B cell (primary cell): ENCODE measurements around the gene ABHD17C. TPM values are rescaled to one million over a fixed set of nuclear protein-coding genes. Genes with fewer than 3 reads are reported as not detected.

Experiments used
- ATAC-seq: fragments of 200-7000 bp; cut with Tn5 transposase; one replicate; pipeline ENCODE4 v1.10.0; 2021; ENCODE audit warnings: low read depth, mild to moderate bottlenecking, moderate number of reproducible peaks, moderate library complexity
- CTCF ChIA-PET: fragments of 350-600 bp; sonication (Branson Sonifier 250); formaldehyde crosslinking; loops from one replicate; lab custom pipeline; 2021; ENCODE audit warnings: antibody characterized with exemption, inconsistent platforms; lab: Charles Lee
- POLR2A ChIA-PET: fragments of 350-600 bp; sonication (Branson Sonifier 250); formaldehyde crosslinking; loops from one replicate; lab custom pipeline; 2021; ENCODE audit warnings: antibody characterized with exemption; lab: Charles Lee
- DNase-seq: peaks from one replicate; pipeline ENCODE4 v3.0.0; 2013
- H2AFZ ChIP-seq: 2 replicates; pipeline ENCODE4 v1.6.1; 2012; ENCODE audit warnings: mild to moderate bottlenecking, low read depth, low read length; ENCODE audit not compliant: insufficient read depth, poor library complexity, severe bottlenecking
- H3K27ac ChIP-seq, 2 donors: 1 replicate in 1 of 2; 2 replicates in 1 of 2; pipeline ENCODE4 v1.5.1; 2012 to 2013; ENCODE audit warnings: low read length in 2 of 2, mild to moderate bottlenecking in 2 of 2, moderate library complexity in 1 of 2
- H3K27me3 ChIP-seq, 4 experiments: fragments of 200-600 bp in 1 of 4; sonication (generic) in 1 of 4; replicated peaks in 1 of 4; 1 replicate in 2 of 4; 2 replicates in 2 of 4; pipeline versions ENCODE4 v1.6.1 to v1.7.0; 2013 to 2016; ENCODE audit warnings: low read length in 3 of 4, mild to moderate bottlenecking in 2 of 4, mixed read lengths in 1 of 4, moderate library complexity in 1 of 4; ENCODE audit not compliant: insufficient read depth in 4 of 4, control insufficient read depth in 3 of 4; ENCODE audit errors: control extremely low read depth in 1 of 4
- H3K36me3 ChIP-seq, 2 experiments: replicated peaks in 1 of 2; 1 replicate in 1 of 2; 2 replicates in 1 of 2; pipeline versions ENCODE4 v1.6.1 to v1.7.1; 2013; ENCODE audit warnings: low read length in 1 of 2; ENCODE audit not compliant: insufficient read depth in 2 of 2, control insufficient read depth in 1 of 2; ENCODE audit errors: control extremely low read depth in 1 of 2, extremely low read depth in 1 of 2
- H3K4me1 ChIP-seq, 2 donors: fragments of 200-600 bp in 1 of 2; sonication (generic) in 1 of 2; 1 replicate in 1 of 2; 2 replicates in 1 of 2; pipeline versions ENCODE4 v1.5.1 to v1.6.1; 2013 to 2017; ENCODE audit warnings: low read length in 2 of 2; ENCODE audit not compliant: control insufficient read depth in 2 of 2, insufficient read depth in 2 of 2
- H3K4me2 ChIP-seq: replicated peaks from 2 replicates; pipeline ENCODE3; 2012; ENCODE audit warnings: mild to moderate bottlenecking, low read depth, low read length; ENCODE audit not compliant: poor library complexity, severe bottlenecking
- H3K4me3 ChIP-seq, 5 experiments: fragments of 200-600 bp in 1 of 5; sonication (generic) in 1 of 5; 1 replicate in 3 of 5; 2 replicates in 2 of 5; pipeline versions ENCODE4 v1.5.1 to v1.7.0; 2011 to 2016; ENCODE audit warnings: low read length in 4 of 5, mild to moderate bottlenecking in 4 of 5, low read depth in 2 of 5, control low read depth in 1 of 5, moderate library complexity in 1 of 5; ENCODE audit not compliant: insufficient read depth in 1 of 5; ENCODE audit errors: control extremely low read depth in 1 of 5, extremely low read depth in 1 of 5
- H3K79me2 ChIP-seq: fragments of 200-600 bp; sonication (generic); one replicate; pipeline ENCODE4 v1.6.0; 2016; ENCODE audit warnings: low read length; ENCODE audit not compliant: control insufficient read depth, insufficient read depth
- H3K9ac ChIP-seq: fragments of 200-600 bp; sonication (generic); 2 replicates; pipeline ENCODE4 v1.6.1; 2017; ENCODE audit warnings: mild to moderate bottlenecking, low read length, moderate library complexity
- H3K9me3 ChIP-seq, 3 donors: one replicate each; pipeline versions ENCODE4 v1.6.1 to v1.7.1; 2013; ENCODE audit warnings: low read length in 2 of 3; ENCODE audit not compliant: control insufficient read depth in 2 of 3, insufficient read depth in 1 of 3; ENCODE audit errors: control extremely low read depth in 1 of 3
- H4K20me1 ChIP-seq: 2 replicates; pipeline ENCODE4 v1.6.0; 2012; ENCODE audit warnings: mild to moderate bottlenecking, low read length; ENCODE audit not compliant: insufficient read depth, control insufficient read depth, poor library complexity, severe bottlenecking
- H3K27ac Mint-ChIP-seq: one replicate; pipeline ENCODE4 v1.8.0; 2021; ENCODE audit warnings: mixed read lengths
- H3K27me3 Mint-ChIP-seq: one replicate; pipeline ENCODE4 v1.8.0; 2021; ENCODE audit warnings: mixed read lengths
- H3K4me1 Mint-ChIP-seq: one replicate; pipeline ENCODE4 v1.8.0; 2021; ENCODE audit warnings: mixed read lengths
- H3K4me3 Mint-ChIP-seq: one replicate; pipeline ENCODE4 v1.8.0; 2021; ENCODE audit warnings: mixed read lengths
- H3K9me3 Mint-ChIP-seq: one replicate; pipeline ENCODE4 v1.8.0; 2022; ENCODE audit warnings: mixed read lengths; ENCODE audit not compliant: insufficient read depth
- EZH2 ChIP-seq: IDR thresholded peaks from 2 replicates; pipeline ENCODE4 v1.6.1; 2012; ENCODE audit warnings: borderline replicate concordance, low read depth, mild to moderate bottlenecking, moderate library complexity, low read length; ENCODE audit not compliant: insufficient read depth, poor library complexity, severe bottlenecking
- WGBS: methylation state at CpG from one replicate; pipeline ENCODE4 v1.1.5; 2013; ENCODE audit warnings: missing lambda C conversion rate; ENCODE audit not compliant: insufficient coverage; 5-methylcytosine and 5-hydroxymethylcytosine counted together
- intact Hi-C: fragments of 100-400 bp; cut with micrococcal nuclease; formaldehyde crosslinking; loops from one replicate; pipeline ENCODE4 v1.10.0; 2022
- polyA plus RNA-seq: library from polyadenylated mRNA; depleted of rRNA; stranded (reverse); fragments of >200 nt; gene quantifications from 2 replicates; pipeline ENCODE4 v1.2.3, GENCODE V29; 2012
- total RNA-seq, 2 donors: library from RNA; stranded (reverse); fragments of 120-200 nt in 1 of 2; gene quantifications; 1 replicate in 1 of 2; 2 replicates in 1 of 2; pipeline versions ENCODE4 v1.2.3 to v1.2.4, GENCODE V29; 2013 to 2022
- TF ChIP-seq, protein P1 (sequence below): fragments of 200-600 bp; IDR thresholded peaks from one replicate; pipeline ENCODE4 v1.8.0; 2022; ENCODE audit warnings: antibody characterized with exemption, mild to moderate bottlenecking

ABHD17C gene
- total and polyA plus RNA-seq, 2 donors (not counting 1 experiment from before 2014, with no cell fraction given): 0.78 to 1.9 TPM

DNA sequence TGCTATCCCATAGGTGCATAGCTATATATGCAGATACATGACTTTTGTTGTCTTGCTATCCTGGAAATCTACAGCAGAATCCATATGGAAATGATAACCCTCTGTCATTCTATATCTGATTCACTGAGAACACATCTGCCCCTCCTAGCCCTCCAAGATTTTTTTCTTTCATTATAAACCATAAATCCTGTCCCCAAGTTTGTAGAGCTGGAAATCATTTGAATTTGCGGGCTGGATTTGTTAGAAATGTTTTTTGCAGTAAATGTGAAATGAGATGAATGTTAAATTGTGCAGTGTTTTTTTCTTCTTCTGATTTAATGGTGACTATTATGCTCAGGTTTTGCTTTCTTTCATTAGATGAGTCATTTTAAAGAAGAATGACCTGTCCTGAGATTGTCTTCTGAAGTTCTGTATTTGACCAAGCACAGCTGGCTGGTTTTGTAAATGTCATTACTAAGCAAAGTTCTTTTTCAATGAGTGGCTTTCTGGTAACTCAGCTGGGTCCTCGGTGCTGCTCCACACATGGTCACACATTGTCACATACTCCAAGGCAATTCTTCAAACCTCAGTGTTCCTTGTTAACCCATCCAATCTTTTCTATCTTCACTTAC, 25.3 kb upstream of the ABHD17C start:
- Mint-ChIP-seq H3K27ac (no peak overlapping the region), H3K4me1 (no peaks in the 10 kb centered on the region), H3K4me3 (no peak overlapping the region), H3K27me3 (peaks cover 8% of the 10 kb centered on the region), H3K9me3 (no peaks in the 10 kb centered on the region)
- no peak overlapping the region for H3K4me2 ChIP-seq
- peaks cover 0 to 4% (median 0%) of the 10 kb centered on the region in 4 experiments for H3K27me3 ChIP-seq
- ChIA-PET POLR2A (no interaction called here), CTCF (no interaction called here)
- WGBS: 71% methylated on average over 1 of the region's 2 CpGs
- H2AFZ ChIP-seq: no peak overlapping the region
- no peak for DNase-seq
- no peaks in the 10 kb centered on the region for H3K79me2 ChIP-seq
- H3K36me3 ChIP-seq: no peaks in the 10 kb centered on the region
- H3K9me3 ChIP-seq: no peaks in the 10 kb centered on the region
- no peaks in the 10 kb centered on the region for H3K4me1 ChIP-seq
- ATAC-seq: no peak
- H4K20me1 ChIP-seq: no peaks in the 10 kb centered on the region
- H3K4me3 ChIP-seq: no peak overlapping the region
- intact Hi-C loops: no loop called here
- no peak overlapping the region for H3K9ac ChIP-seq
- TF ChIP-seq, protein P1, sequence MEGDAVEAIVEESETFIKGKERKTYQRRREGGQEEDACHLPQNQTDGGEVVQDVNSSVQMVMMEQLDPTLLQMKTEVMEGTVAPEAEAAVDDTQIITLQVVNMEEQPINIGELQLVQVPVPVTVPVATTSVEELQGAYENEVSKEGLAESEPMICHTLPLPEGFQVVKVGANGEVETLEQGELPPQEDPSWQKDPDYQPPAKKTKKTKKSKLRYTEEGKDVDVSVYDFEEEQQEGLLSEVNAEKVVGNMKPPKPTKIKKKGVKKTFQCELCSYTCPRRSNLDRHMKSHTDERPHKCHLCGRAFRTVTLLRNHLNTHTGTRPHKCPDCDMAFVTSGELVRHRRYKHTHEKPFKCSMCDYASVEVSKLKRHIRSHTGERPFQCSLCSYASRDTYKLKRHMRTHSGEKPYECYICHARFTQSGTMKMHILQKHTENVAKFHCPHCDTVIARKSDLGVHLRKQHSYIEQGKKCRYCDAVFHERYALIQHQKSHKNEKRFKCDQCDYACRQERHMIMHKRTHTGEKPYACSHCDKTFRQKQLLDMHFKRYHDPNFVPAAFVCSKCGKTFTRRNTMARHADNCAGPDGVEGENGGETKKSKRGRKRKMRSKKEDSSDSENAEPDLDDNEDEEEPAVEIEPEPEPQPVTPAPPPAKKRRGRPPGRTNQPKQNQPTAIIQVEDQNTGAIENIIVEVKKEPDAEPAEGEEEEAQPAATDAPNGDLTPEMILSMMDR: no peak
- TF ChIP-seq EZH2: no peak
- H3K27ac ChIP-seq: no peak overlapping the region

DNA sequence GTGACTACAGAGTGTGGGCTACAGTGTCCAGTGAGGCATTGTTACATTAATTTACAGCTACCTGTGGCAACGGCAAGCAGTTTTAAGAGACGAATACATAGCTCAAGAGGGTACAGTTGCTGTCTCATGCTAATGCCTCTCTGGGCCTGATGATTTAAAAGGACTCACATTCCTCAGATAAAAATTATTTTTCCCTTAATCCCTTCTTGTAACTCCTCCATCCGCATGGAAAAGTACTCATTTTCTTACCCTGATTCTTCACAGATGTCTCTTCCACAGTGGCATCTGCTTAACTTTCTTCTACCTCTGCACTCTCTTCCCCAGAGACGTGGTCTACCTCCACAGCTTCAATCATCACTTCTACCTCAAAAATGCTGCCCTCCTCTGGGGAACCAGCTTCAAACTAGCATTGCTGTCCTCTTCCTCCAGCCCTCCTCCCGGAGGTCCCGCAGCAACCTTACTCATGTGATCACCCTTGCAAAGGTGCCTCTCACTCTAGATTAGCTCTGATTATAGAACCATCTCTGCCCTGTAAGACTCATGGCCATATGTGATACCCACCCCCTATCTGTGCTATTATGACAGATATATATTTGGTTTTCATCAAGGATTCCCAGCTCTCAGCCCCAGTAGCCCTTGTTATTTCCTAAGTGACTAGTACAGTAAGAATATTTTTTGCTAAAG, 21.4 kb upstream of the ABHD17C start:
- ChIA-PET CTCF (no interaction called here), POLR2A (no interaction called here)
- H3K4me2 ChIP-seq: no peak overlapping the region
- no peak overlapping the region for H3K4me3 Mint-ChIP-seq
- H2AFZ ChIP-seq: no peak overlapping the region
- no peaks in the 10 kb centered on the region for H3K4me1 ChIP-seq
- H4K20me1 ChIP-seq: no peaks in the 10 kb centered on the region
- no peak overlapping the region for H3K27ac Mint-ChIP-seq
- no peak overlapping the region for H3K9ac ChIP-seq
- H3K4me1 Mint-ChIP-seq: no peaks in the 10 kb centered on the region
- no peaks in the 10 kb centered on the region for H3K9me3 ChIP-seq
- intact Hi-C loops: no loop called here
- no peaks in the 10 kb centered on the region for H3K36me3 ChIP-seq
- WGBS: 76% methylated on average over 4 of the region's 6 CpGs
- no peaks in the 10 kb centered on the region for H3K79me2 ChIP-seq
- no peak for TF ChIP-seq EZH2
- TF ChIP-seq, protein P1: no peak
- H3K27me3 Mint-ChIP-seq: peaks cover 22% of the 10 kb centered on the region
- no peak overlapping the region for H3K27ac ChIP-seq
- ATAC-seq (no peak), DNase-seq (no peak)
- H3K9me3 Mint-ChIP-seq: no peaks in the 10 kb centered on the region
- peaks cover 0 to 4% (median 0%) of the 10 kb centered on the region in 4 experiments for H3K27me3 ChIP-seq
- H3K4me3 ChIP-seq: no peak overlapping the region
